Pancreas (tissue), 10 donors: ENCODE measurements around the gene UBXN7. TPM values are rescaled to one million over a fixed set of nuclear protein-coding genes. Genes with fewer than 3 reads are reported as not detected.

Source experiments
- ATAC-seq, 4 donors: fragments of 200-7000 bp; cut with Tn5 transposase; one replicate each; pipeline versions ENCODE4 v1.8.0 to v1.9.1; 2020; ENCODE audit warnings: mild to moderate bottlenecking in 4 of 4, moderate library complexity in 4 of 4
- DNase-seq, 6 donors: peaks; one replicate each; pipeline ENCODE4 v3.0.0-alpha.2; 2020
- FAIRE-seq: peaks from 2 replicates; lab custom pipeline; 2012; peaks lifted over from hg19 to GRCh38; lab: Jason Lieb, UNC
- H3K27ac ChIP-seq, 4 donors: fragments of 200-600 bp; sonication (generic); 1 replicate in 3 of 4; 2 replicates in 1 of 4; pipeline versions ENCODE4 v1.5.0 to v1.8.0; 2020
- H3K27me3 ChIP-seq, 4 donors: fragments of 200-600 bp; one replicate each; pipeline ENCODE4 v1.8.0; 2021
- H3K36me3 ChIP-seq, 3 donors: fragments of 200-600 bp; sonication (generic) in 1 of 3; one replicate each; pipeline versions ENCODE4 v1.5.0 to v1.8.0; 2020 to 2021
- H3K4me1 ChIP-seq, 3 donors: fragments of 200-600 bp; one replicate each; pipeline ENCODE4 v1.8.0; 2021
- H3K4me3 ChIP-seq, 4 donors: fragments of 200-600 bp; sonication (generic) in 2 of 4; one replicate each; pipeline versions ENCODE4 v1.5.0 to v1.8.0; 2020 to 2021
- H3K9me3 ChIP-seq, 4 donors: fragments of 200-600 bp; one replicate each; pipeline ENCODE4 v1.8.0; 2021
- WGBS, 2 donors: extraction: QIAGEN DNeasy Blood & Tissue Kit; methylation state at CpG; one replicate each; pipeline ENCODE4 v1.1.7; 2013; 5-methylcytosine and 5-hydroxymethylcytosine counted together
- intact Hi-C, 3 donors: fragments of 100-400 bp; cut with DNase I; formaldehyde crosslinking; loops; one replicate each; pipeline versions ENCODE4 v1.11.1 to v1.14.2; 2022
- polyA plus RNA-seq, 2 donors: library from polyadenylated mRNA; stranded (reverse); fragments of 200-250 nt; gene quantifications; one replicate each; pipeline ENCODE4 v1.2.3, GENCODE V29; 2013
- total RNA-seq, 6 donors: library from RNA; stranded (reverse); fragmentation: NEBNext Ultra II Directional in 4 of 6; extraction: Animal tissue kit (Norgen Biotek cat#: 25700) in 4 of 6; gene quantifications; one replicate each; pipeline versions ENCODE4 v1.2.1 to v1.2.4, GENCODE V29; 2021 to 2023
- TF ChIP-seq, protein P1 (sequence below), 4 donors: fragments of 200-600 bp; sonication (generic) in 3 of 4; IDR thresholded peaks; one replicate each; pipeline versions ENCODE4 v1.5.0 to v1.8.0; 2021; ENCODE audit warnings: antibody characterized with exemption in 4 of 4
- donor health status: healthy with polysubstance abuse.
- donor health status: DM: no; HTN: no; CAD: no; lungs with moderate emphysema.
- donor health status: DM: no; HTN: no; CAD: no.
- donor health status: control.
- donor health status: control.
- donor health status: Bipolar disorder and iron deficiency.
- donor health status: DM: yes; HTN: yes; CAD: no.
- donor health status: DM: no; HTN: no; CAD: no.
- donor health status: DM: no; HTN: no; CAD: no.
- donor health status: DM: yes; HTN: yes; CAD: no.

Gene UBXN7
- total and polyA plus RNA-seq, 8 donors, result 4.2 to 39.0 (median 21.1) TPM

DNA sequence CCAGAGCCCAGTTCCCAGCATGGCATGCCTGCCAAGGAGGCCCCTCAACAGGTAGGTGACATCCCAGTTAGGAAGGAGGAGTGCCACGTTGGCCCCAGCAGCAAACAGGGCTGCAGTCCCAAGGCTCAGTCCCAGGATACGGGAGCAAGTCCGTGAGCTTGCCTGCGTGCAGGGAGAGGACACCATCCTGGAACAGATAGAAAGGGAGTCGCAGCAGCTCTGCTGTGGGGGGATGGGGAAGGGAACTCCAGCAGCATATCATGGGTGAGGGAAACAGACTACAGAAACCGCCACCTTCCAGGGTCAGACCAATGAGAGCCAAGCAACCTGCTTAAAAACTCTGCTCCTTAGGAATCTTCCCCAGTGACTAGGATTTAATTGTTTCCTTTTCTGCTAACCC lies 104.8 kb downstream of the UBXN7 start:
- intact Hi-C loops, result no loop called here
- DNase-seq (no peak), ATAC-seq (no peak), FAIRE-seq (no peak)
- H3K9me3 ChIP-seq, result no peaks in the 10 kb centered on the region
- TF ChIP-seq, protein P1, sequence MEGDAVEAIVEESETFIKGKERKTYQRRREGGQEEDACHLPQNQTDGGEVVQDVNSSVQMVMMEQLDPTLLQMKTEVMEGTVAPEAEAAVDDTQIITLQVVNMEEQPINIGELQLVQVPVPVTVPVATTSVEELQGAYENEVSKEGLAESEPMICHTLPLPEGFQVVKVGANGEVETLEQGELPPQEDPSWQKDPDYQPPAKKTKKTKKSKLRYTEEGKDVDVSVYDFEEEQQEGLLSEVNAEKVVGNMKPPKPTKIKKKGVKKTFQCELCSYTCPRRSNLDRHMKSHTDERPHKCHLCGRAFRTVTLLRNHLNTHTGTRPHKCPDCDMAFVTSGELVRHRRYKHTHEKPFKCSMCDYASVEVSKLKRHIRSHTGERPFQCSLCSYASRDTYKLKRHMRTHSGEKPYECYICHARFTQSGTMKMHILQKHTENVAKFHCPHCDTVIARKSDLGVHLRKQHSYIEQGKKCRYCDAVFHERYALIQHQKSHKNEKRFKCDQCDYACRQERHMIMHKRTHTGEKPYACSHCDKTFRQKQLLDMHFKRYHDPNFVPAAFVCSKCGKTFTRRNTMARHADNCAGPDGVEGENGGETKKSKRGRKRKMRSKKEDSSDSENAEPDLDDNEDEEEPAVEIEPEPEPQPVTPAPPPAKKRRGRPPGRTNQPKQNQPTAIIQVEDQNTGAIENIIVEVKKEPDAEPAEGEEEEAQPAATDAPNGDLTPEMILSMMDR (IDR thresholded peaks at IDR 0.05), result no peak
- H3K4me1 ChIP-seq, result no peaks in the 10 kb centered on the region
- WGBS, 2 donors, result 17 to 22% methylated on average over 6 of the region's 6 CpGs
- H3K4me3 ChIP-seq, result no peak overlapping the region
- H3K27ac ChIP-seq, result no peak overlapping the region
- H3K27me3 ChIP-seq, result no peaks in the 10 kb centered on the region
- H3K36me3 ChIP-seq, result no peaks in the 10 kb centered on the region

DNA sequence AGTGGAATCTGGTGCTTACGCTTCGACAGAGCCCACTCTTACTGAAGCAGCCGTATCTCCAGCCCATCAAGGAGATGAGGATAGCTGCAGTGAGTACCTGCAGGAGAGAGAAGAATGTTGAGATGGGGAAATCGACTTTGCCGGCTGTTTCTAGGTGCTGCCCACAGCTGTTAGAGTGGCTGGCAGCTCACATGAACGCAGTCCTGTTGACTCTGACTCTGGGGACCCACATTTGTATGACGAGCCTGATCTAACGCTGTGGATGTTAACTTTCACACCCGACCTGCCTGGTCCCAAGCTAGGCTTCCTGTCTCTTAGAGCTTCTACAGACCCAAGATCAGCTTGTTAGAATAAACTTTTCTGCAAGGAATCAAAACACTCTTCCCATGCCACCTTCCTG lies 105.3 kb downstream of the UBXN7 start:
- H3K36me3 ChIP-seq, result no peaks in the 10 kb centered on the region
- no peak for DNase-seq
- intact Hi-C loops, result no loop called here
- H3K9me3 ChIP-seq, result no peaks in the 10 kb centered on the region
- H3K4me3 ChIP-seq, result no peak overlapping the region
- TF ChIP-seq, protein P1 (IDR thresholded peaks at IDR 0.05), result no peak
- 49 to 67% methylated on average over 9 of the region's 9 CpGs for WGBS, 2 donors
- no peak for ATAC-seq
- no peak overlapping the region for H3K27ac ChIP-seq
- H3K27me3 ChIP-seq, result no peaks in the 10 kb centered on the region
- FAIRE-seq, result no peak
- no peaks in the 10 kb centered on the region for H3K4me1 ChIP-seq

DNA sequence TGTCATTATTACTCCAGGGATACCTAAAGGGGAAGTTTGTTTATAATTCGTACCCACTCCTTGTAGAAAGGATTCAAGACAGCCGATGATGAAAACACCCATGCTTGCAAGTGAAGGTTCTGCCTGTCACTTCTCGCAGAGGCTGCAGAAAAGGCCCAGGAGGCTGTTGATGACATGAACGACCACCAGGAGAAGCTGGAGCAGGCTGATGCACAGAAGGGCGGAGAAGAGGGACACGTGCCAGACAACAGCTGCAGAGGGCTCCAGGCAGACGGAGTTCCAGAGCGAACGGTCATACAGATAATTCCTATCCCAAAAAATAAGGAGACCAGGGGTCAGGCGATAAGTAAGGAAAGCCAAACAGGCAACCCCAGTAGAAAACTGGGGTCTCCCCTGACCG lies 108.5 kb downstream of the UBXN7 start:
- no peak for ATAC-seq
- 70 to 74% methylated on average over 11 of the region's 11 CpGs for WGBS, 2 donors
- no peak for FAIRE-seq
- no peak overlapping the region for H3K4me3 ChIP-seq
- DNase-seq, result no peak
- H3K36me3 ChIP-seq, result no peaks in the 10 kb centered on the region
- intact Hi-C loops, result no loop called here
- no peaks in the 10 kb centered on the region for H3K4me1 ChIP-seq
- H3K27ac ChIP-seq, result no peak overlapping the region
- H3K9me3 ChIP-seq, result no peaks in the 10 kb centered on the region
- no peaks in the 10 kb centered on the region for H3K27me3 ChIP-seq
- TF ChIP-seq, protein P1 (IDR thresholded peaks at IDR 0.05), result no peak

DNA sequence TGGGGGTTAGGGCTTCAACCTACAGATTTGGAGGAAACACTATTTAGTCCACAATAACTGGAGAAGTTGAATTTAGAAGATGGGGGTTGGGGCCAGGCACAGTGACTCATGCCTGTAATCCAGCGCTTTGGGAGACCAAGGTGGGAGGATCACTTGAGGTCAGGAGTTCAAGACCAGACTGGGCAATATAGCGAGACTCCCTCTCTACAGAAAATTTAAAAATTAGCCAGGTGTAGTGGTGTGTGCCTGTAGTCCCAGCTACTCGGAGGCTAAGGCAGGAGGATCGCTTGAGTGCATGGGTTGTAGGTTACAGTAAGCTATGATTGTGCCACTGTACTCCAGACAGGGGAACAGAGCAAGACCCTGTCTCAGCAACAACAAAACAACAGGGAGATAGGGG lies 109.2 kb downstream of the UBXN7 start:
- Histone ChIP-seq H3K27ac (no peak overlapping the region), H3K4me3 (no peak overlapping the region), H3K9me3 (no peaks in the 10 kb centered on the region), H3K27me3 (no peaks in the 10 kb centered on the region), H3K36me3 (no peaks in the 10 kb centered on the region), H3K4me1 (no peaks in the 10 kb centered on the region)
- ATAC-seq (no peak), DNase-seq (no peak), FAIRE-seq (no peak)
- intact Hi-C loops, result no loop called here
- WGBS, 2 donors, result 92 to 100% methylated on average over 4 of the region's 4 CpGs
- TF ChIP-seq, protein P1 (IDR thresholded peaks at IDR 0.05), result no peak

DNA sequence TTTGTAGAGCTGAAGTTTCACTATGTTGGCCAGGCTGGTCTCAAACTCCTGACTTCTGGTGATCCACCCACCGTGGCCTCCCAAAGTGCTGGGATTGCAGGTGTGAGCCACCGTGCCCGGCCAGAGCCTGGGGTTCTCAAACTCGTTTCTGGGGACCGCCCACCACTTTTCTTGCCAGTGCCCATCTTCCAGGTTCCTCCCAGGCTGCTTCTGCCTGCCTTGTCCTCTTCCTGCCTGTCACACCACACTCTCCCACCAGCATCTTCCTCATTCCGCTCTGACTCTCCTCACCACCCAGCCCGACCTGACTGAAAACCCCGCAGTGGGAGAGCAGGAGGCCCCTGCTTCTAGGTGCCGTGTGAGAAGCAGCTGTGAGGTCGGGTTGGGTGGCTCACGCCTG lies 111.1 kb downstream of the UBXN7 start:
- no peak for DNase-seq
- TF ChIP-seq, protein P1 (IDR thresholded peaks at IDR 0.05), result no peak
- WGBS, 2 donors, result 81 to 84% methylated on average over 11 of the region's 11 CpGs
- no peaks in the 10 kb centered on the region for H3K27me3 ChIP-seq
- H3K4me1 ChIP-seq, result no peaks in the 10 kb centered on the region
- no peak overlapping the region for H3K4me3 ChIP-seq
- intact Hi-C loops, result no loop called here
- ATAC-seq, result no peak
- H3K27ac ChIP-seq, result no peak overlapping the region
- no peaks in the 10 kb centered on the region for H3K36me3 ChIP-seq
- H3K9me3 ChIP-seq, result no peaks in the 10 kb centered on the region
- no peak for FAIRE-seq
